C4-2B (cell line): ENCODE measurements around the gene DCK.
A peak's percentile ranks its signal among the peaks of the same experiment; 100 is the strongest.

Experiments used
- H3K27ac ChIP-seq: fragments of 450-650 bp; 2 replicates; pipeline ENCODE4 v1.5.1; 2017
- ZFX ChIP-seq: fragments of 450-650 bp; IDR thresholded peaks from 2 replicates; pipeline ENCODE4 v1.6.1; 2017
- TF ChIP-seq, protein P1 (sequence below): fragments of 450-650 bp; conservative IDR thresholded peaks from 2 replicates; pipeline ENCODE4 v1.5.1; 2017; ENCODE audit warnings: mild to moderate bottlenecking

DCK gene

DNA sequence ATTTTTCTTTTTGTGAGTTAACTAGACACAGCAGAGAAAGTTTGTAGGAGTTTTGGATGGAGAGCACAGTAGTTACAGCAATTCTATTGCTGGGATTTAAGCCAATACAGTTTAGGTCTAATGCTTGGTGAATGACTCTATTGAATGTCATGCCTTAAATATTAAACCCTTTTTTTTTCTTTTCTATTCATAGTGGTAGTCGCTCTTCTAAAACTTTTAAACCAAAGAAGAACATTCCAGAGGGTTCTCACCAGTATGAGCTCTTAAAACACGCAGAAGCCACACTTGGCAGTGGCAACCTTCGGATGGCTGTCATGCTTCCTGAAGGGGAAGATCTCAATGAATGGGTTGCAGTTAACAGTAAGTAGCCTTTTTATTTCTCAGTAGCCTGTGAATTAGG lies 34.8 kb upstream of the DCK start:
- H3K27ac ChIP-seq, result no peak overlapping the region
- TF ChIP-seq, protein P1, sequence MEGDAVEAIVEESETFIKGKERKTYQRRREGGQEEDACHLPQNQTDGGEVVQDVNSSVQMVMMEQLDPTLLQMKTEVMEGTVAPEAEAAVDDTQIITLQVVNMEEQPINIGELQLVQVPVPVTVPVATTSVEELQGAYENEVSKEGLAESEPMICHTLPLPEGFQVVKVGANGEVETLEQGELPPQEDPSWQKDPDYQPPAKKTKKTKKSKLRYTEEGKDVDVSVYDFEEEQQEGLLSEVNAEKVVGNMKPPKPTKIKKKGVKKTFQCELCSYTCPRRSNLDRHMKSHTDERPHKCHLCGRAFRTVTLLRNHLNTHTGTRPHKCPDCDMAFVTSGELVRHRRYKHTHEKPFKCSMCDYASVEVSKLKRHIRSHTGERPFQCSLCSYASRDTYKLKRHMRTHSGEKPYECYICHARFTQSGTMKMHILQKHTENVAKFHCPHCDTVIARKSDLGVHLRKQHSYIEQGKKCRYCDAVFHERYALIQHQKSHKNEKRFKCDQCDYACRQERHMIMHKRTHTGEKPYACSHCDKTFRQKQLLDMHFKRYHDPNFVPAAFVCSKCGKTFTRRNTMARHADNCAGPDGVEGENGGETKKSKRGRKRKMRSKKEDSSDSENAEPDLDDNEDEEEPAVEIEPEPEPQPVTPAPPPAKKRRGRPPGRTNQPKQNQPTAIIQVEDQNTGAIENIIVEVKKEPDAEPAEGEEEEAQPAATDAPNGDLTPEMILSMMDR, result no peak
- TF ChIP-seq ZFX, result no peak

DNA sequence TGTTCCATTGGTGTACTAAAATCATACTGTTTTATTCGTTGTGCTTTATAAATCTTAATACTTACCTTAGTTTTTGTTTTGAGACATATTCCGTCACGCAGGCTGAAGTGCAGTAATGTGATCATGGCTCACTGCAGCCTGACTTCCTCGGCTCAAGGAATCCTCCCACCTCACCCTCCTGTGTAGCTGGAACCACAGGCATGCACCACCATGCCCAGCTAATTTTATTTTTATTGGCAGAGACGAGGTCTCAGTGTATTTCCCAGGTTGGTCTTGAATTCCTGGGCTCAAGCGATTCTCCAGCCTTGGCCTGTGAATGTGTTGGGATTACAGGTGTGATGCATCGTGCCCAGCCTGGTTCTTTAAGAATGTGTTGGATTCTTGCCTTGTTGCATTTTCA lies 24.4 kb upstream of the DCK start:
- H3K27ac ChIP-seq, result no peak overlapping the region
- TF ChIP-seq ZFX, result no peak
- TF ChIP-seq, protein P1, result no peak

DNA sequence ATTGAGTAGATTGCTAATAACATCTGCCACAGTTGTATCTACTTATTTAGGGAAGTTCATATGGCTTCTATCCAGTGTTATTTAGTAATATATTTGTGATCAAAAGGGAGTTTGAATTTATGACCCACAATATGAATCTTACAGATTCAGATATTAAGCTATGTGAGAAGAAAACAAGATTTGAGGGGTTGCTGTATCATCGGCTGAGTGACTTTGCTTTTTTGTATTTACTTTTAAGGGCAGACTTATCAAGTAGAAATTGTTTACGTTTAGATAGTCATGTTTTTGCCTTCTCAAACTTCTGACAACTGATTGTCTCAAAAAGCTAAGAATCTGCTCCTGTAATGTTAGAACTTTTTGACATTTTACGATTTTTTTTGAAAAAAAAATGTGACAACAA lies 17.2 kb upstream of the DCK start:
- no peak overlapping the region for H3K27ac ChIP-seq
- no peak for TF ChIP-seq ZFX
- TF ChIP-seq, protein P1, result no peak

DNA sequence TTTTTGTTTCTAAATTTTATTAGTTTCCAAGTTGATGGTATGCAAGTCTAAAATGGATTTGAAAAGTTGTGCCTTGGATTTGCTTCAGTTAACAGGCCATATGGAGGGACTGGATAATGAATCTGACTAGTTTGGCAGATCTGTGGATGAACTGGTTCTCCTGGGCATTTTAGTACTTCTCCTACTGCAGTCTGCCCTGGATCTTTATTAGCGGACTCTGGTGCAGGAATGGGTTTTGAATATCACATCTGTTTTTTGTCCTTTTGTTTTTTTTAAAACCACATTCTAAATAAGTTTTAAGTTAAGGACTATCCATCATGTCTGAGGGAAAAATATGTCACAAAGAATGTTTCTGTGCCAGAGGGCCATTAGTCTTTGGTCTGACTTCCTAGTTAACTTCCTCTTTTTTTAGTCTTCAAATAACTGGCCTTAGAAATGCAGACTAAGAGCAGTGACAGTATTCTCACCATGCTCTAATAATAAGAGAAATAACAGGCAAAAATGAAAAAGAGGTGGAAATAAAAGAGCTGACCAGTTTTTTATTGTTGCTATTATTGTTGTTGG lies 13.9 kb upstream of the DCK start:
- TF ChIP-seq ZFX, result no peak
- TF ChIP-seq, protein P1, result no peak
- no peak overlapping the region for H3K27ac ChIP-seq

DNA sequence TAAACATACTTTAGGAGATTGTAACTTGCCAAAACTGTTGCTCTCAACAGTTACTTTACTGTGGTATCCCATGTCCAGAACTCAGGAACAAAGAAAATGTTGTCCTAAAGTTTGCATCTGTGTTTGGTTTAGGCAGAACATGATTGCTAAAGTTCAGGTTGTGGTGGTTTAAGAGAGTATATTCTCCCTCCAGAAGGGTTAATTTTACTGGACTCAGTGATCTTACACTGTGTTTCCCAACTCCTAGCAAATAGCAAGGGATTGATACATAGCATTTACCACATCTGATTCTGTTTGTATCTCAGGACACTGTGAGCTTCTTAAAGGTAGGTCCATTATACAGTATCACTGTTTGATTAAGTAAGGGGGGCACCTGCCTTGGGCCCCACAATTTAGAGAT lies 13.3 kb upstream of the DCK start:
- TF ChIP-seq ZFX, result no peak
- TF ChIP-seq, protein P1, result no peak
- no peak overlapping the region for H3K27ac ChIP-seq

DNA sequence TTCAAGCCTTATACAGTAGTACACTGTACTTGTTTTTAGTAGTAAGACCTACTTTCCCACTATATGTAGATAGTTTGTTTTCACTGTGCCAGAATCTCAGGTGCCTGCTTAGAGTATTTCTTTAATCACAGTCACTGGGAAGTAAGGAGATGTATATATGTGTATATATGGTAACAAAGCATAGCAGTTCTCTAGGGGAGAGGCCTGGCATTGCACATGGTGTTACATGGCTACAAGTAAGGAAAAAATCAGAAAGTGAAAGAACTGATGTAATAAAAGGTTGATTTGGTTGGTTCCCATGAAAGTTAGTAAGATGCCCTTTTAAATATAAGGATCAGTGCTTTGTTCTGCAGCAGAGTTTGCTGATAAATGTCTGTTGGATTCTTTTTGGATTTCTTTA lies 9.3 kb upstream of the DCK start:
- H3K27ac ChIP-seq, result no peak overlapping the region
- TF ChIP-seq ZFX, result no peak
- TF ChIP-seq, protein P1, result no peak

DNA sequence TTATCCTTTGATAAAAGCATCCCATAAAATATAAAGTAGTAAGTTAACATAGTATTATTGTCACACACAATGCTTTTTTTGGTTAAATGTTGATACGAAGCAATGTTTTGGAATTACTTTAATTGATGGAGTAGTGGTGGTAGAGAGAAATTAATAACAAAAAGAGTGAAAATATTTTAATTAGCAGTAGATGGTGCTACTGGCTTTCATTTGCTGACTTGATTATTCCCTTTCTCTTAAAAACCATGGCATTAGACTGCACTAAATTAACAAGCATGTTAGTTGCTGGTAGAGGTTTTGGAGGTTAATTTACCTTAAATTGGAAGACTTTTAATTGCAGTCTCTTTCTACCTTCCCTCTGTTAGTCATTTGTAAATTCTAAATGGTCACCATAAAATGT lies 8.9 kb upstream of the DCK start:
- TF ChIP-seq ZFX, result no peak
- TF ChIP-seq, protein P1, result 0 out of 2 replicates have a peak, but pooled peaks have one; percentile 7
- no peak overlapping the region for H3K27ac ChIP-seq
